Suprapubic skin (tissue), 4 donors: ENCODE measurements around the gene GNS.

Source experiments
- CTCF ChIP-seq, 2 donors: fragments of 200-600 bp in 1 of 2; fragments of 450-650 bp in 1 of 2; sonication (generic) in 1 of 2; IDR thresholded peaks; one replicate each; pipeline ENCODE4 v1.5.1; 2016 to 2019; ENCODE audit warnings: antibody characterized with exemption in 2 of 2, mild to moderate bottlenecking in 1 of 2, moderate library complexity in 1 of 2
- EP300 ChIP-seq: sonication (generic); formaldehyde crosslinking; IDR thresholded peaks from one replicate; pipeline ENCODE4 v1.6.1; 2017; ENCODE audit warnings: antibody characterized with exemption
- POLR2A ChIP-seq, 2 donors: fragments of 450-650 bp; IDR thresholded peaks; one replicate each; pipeline ENCODE4 v1.6.1; 2017; ENCODE audit warnings: antibody characterized with exemption in 2 of 2, mild to moderate bottlenecking in 2 of 2, moderate library complexity in 2 of 2
- POLR2AphosphoS5 ChIP-seq, 3 donors: sonication (generic); formaldehyde crosslinking; IDR thresholded peaks; one replicate each; pipeline ENCODE4 v1.6.1; 2017; ENCODE audit warnings: antibody characterized with exemption in 3 of 3

GRCh38 chr12:64752833-64753238, 6.4 kb downstream of the GNS start:
- TF ChIP-seq CTCF (IDR thresholded peaks at IDR 0.05) (no peak), POLR2AphosphoS5 (IDR thresholded peaks at IDR 0.05) (no peak), EP300 (no peak), POLR2A (IDR thresholded peaks at IDR 0.05) (no peak)
